Activated naive CD4-positive, alpha-beta T cell treated with anti-CD3 and anti-CD28 coated beads, Interleukin-2, amount 10 ng/mL, durations not matched to agents 5 hours and 36 hours (primary cell): ENCODE results near the gene PATL2. TPM values are rescaled to one million over a fixed set of nuclear protein-coding genes. Genes with fewer than 3 reads are reported as not detected.

ENCODE experiments used
- total RNA-seq, 2 experiments: library from RNA; stranded (reverse); gene quantifications; one replicate each; pipeline ENCODE4 v1.2.3, GENCODE V29; 2021

Gene PATL2
- total RNA-seq: 10 to 100 TPM; 25.5 to 25.8 TPM

GRCh38 chr15:44711096-44711742 lies at the start of gene PATL2, which contains the start of gene B2M:
PATL2 (minus strand) TSS chr15:44711323; CDS start chr15:44676490, 34,833 bp downstream.
B2M (plus strand) TSS chr15:44711517; CDS start chr15:44711547, 30 bp downstream.

GRCh38 chr15:44736181-44736765 lies 25.1 kb upstream of the PATL2 start, which contains the start of gene TRIM69:
TRIM69 (plus strand) TSS chr15:44736528; CDS start chr15:44736705, 177 bp downstream.

GRCh38 chr15:44663410-44664308 lies 47.5 kb downstream of the PATL2 start, which contains the start of gene SPG11:
SPG11 (minus strand) TSS chr15:44663662; CDS start chr15:44663647, 15 bp downstream.

Other genes starting within 250 kb of the PATL2 start
- 10 to 100 TPM; 79.3 to 81.7 TPM for gene EIF3J, start 174.2 kb downstream of the PATL2 start, total RNA-seq
- gene SPG11, start 47.7 kb downstream of the PATL2 start, total RNA-seq: 10 to 100 TPM; 68.0 to 79.1 TPM
- gene B2M, start 194 bp upstream of the PATL2 start, total RNA-seq: 1,000 to 10,000 TPM; 7,206 to 7,719 TPM
- gene TRIM69, start 25.2 kb upstream of the PATL2 start, total RNA-seq: 10 to 100 TPM; 42.2 to 42.4 TPM
- gene TERB2, start 245.4 kb upstream of the PATL2 start, total RNA-seq: not detected